NCI-H446 (cell line): ENCODE measurements around the gene GPR65.
A peak's percentile ranks its signal among the peaks of the same experiment; 100 is the strongest.
"Not testable (repeated sequence)": the region's sequence is repeated elsewhere in the genome, so short reads cannot be mapped to it uniquely, and the experiment has no call there.

Experiments used
- DNase-seq, 2 experiments: peaks; one replicate each; lab custom pipeline; 2025; lab: John Stamatoyannopoulos, UW

The GPR65 gene

DNA sequence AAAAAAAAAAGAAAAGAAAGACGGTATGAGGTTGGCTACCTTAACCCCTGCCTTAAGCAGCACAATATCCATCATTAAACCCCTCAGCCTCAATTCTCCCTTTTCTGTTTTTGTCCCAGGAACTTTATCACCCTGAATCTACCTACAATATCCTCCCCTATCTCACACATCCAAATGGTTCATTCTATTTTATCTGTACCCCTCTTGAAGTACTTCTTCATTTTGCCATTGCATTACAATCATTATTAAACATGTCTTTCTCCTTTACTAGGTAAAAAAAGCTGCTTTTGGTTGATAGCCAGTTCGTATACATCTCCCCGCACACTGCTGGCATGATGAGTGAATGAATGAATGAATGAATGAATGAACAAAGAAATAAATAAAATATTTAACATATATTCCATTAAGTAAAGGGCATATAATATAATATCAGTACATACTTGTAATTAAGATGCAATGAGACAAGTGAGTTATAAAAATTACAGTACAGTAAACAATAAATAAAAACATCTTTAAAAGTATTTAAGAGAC is 364 bp upstream of the GPR65 start:
- no peak for DNase-seq

DNA sequence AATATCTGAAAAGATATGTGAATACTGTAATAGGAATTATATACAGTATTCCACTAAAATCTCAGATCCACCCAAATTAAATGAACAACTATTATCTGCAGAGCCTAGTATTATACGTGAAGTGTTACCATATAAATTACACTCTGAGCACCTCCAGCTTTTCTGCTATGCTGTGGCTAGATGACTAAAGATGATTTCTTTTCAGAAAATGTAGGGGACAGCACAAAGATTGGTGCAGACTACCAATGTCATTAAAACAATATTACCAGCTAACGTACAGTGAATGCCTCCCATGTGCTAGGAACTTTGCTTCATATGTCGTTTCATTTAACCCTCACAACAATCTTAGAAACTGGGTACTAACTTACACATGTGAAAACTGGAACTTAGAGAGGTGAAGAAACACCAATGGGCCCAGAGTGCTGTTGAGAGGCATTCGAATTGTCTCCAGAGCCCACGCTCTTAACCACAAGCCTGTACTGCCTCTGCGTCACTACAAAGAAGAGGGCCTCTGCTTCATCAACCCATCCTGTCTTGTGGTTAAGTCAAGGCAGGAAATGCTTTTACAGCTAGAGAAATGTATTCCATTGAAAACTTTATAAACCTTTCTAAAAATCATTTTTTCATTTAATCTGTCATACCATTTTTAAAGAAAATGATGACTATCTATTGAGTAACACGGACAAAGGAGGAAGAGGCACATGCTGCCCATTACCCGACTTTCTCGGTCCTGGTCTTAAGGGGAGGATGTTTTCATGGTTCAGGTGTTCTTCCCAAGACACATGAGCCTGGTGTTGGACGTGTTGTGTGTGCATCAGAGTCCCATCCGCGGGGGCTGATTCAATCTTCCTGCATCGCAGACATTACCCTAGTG is 1.3 kb downstream of the GPR65 start:
- DNase-seq: no peak

DNA sequence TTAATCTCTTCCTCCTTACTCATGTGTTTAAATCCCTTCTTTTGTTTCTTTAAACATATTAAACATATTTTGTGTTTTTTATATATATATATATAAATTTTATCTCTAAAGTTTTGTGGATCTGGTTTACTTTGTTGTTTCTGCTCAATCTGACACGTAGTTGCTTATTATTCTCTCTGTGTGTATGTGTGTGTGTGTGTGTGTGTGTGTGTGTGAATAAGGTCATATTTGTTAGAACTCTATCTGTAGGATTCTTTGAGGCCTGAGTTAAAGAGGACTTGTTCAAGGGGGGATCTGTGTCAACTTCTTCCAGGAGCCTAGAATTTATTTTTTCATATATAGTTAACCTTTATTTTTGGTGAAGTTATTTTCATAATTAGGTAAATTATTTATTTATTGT is 2.7 kb downstream of the GPR65 start:
- DNase-seq: no peak

DNA sequence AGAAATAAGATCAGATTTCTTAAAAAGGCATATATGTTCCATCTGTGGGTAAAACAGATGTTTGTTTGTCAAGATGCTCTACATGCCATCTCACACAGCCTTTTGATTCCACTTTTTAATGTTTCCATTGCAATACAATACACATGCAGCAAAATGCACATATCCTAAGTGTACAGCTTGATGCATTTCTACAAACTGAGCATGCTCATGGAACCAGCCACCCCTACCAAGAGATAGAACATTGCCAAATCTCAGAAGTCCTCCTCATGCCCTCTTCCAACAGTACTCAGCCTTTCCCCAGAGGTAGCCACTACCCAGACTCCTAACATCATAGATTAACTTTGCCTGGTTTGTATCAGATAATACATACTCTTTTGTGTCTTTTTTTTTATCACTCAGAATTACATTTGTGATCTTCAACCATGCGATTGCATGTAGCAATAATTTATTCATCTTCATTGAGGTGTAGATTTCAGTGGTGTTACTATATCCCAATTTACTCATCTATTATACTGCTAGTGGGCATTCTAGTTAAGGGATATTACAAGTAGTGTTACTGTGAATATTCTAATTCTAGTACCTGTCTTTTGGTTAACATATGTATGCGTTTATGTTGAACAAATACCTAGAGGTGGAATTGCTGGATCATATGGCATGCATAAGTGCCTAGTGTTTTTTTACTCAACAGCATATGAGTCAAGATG is 3.3 kb downstream of the GPR65 start:
- no peak for DNase-seq

DNA sequence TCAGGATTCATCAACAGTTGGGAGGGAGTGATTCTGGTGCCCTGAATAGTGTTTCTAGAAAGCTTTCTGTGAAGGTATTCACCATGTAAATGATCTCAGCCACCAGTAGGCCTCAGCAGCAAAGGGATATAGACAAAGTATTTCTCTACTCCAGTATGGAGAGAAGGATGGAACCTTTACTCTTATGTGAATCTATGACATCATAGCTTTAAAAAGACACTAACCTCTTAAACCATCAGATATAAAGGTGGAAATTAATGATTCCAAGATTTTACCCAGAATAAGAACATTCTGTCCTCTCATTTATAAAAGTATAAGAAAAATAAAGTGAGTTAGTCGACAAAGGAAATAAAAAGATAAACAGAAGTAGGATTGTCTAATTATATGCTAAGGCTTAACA is 4.6 kb downstream of the GPR65 start:
- DNase-seq: no peak

DNA sequence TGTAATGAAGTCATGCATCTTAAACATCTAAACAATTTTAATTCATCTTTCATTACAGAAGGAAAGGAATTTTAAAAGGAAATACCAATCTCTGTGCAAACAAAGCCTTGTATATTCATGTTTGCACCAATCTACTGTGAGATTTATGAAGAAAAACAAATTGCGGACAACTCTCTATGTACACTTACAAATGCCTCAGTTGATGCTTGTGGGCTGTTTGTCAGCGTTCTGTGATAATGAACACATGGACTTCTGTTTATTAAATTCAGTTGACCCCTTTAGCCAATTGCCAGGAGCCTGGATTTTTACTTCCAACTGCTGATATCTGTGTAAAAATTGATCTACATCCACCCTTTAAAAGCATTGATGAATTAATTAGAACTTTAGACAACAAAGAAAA is 5.4 kb downstream of the GPR65 start:
- no peak for DNase-seq

DNA sequence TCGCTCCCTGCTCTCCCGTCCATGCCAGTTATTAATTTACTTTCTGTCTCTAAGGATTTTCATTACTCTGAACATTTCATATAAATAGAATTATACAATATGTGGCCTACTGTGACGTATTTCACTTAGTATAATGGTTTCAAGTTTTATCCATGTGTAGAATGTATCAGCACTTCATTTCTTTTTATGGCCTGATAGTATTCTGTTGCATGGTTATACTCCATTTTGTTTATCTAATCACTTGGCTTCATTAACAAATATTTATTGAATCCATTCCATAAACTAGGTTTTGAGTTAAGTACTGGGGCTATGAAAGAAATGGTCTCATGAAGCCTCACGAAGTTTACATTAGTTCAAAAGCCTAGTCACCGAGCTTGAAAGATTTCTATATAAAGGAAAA is 7.6 kb downstream of the GPR65 start:
- DNase-seq: no peak

DNA sequence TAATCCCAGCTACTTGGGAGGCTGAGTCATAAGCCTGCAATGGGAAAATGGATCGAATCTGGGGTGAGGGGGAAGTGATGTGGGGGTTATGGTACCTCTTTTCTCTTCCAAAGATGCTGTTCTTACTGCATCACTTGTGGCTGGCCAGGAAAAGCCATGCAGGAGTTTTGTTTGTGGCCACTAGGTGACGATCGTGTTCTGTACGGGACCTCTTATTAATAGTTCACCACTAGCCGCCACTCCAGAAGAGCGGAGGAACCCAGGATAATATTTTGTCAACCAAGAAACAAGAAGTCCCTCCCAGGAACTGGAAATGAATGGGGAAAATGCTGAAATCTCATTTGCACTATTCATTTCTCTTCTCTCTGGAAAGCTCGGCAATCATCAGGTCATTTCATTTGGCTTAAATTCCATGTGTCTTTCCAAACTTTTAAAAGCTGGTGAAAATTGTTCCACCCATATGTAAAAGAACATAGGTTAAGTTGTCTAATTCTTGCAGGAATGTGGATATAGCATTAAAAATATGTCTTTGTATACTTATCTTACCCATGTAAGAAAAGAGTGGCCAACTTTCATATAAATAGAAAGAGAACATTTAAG is 8.9 kb downstream of the GPR65 start:
- DNase-seq: peak; percentile 11 to 71

DNA sequence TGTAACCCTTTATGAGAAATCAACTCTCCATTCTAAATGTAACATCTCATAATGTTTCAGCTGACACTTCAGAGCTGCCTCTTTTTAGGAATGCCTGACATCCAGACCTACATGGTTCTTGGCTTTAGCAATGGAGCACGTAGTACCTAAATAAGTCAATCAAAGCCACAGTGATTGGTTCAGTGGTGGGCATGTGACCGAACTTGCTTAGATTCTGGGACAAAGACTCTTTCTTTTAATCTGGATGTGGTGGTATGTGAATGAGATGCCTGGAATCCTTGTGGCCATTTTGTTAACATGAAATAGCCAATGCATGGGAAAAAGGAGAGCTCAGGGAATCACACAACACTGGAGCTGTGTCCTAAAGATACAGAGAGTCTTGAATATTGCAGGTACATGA is 11.8 kb downstream of the GPR65 start:
- no peak for DNase-seq

DNA sequence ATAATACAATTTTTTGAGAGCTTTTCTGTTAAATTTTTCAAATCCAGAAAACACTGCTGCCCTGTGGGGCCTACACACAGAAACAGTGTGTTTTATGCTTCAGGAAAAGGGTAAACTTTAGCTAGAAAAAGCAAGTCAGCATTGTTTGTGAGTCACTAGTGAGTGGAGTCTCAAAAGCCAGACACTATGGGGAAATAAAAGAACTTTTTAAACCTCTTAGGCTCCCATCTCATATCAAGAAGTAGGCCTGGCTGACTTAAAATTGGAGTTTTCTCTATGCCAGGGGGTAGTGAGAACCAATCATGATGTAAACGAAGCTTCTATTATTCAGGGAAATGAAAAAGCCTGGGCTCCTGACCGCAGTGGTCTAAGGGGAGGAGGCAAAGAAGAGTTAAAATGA is 12.6 kb downstream of the GPR65 start:
- no peak for DNase-seq

DNA sequence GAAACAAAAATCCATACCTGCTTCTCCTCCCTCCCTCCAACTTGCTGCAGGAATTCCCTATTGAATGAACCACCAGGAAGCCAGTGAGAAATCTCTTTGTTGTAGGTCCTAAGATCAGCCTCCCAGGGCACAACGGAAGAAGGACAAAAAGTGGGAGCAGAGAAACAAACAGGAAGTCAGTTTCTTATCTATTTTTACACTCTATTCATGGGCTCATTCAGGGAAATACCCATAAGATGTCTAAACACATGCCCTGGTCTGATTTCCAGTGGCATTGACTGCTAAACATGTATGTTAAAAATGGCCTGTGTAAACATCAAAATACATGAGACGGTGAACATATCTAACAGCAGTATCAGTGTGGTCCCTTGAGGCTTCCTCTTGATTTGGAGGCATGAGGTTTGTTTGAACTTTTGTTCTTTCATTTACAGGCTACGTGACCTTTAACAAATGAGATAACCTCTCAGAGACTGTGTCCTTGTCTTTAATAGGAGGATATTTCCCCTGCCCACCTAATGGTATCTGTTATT is 18.8 kb downstream of the GPR65 start:
- DNase-seq: no peak

DNA sequence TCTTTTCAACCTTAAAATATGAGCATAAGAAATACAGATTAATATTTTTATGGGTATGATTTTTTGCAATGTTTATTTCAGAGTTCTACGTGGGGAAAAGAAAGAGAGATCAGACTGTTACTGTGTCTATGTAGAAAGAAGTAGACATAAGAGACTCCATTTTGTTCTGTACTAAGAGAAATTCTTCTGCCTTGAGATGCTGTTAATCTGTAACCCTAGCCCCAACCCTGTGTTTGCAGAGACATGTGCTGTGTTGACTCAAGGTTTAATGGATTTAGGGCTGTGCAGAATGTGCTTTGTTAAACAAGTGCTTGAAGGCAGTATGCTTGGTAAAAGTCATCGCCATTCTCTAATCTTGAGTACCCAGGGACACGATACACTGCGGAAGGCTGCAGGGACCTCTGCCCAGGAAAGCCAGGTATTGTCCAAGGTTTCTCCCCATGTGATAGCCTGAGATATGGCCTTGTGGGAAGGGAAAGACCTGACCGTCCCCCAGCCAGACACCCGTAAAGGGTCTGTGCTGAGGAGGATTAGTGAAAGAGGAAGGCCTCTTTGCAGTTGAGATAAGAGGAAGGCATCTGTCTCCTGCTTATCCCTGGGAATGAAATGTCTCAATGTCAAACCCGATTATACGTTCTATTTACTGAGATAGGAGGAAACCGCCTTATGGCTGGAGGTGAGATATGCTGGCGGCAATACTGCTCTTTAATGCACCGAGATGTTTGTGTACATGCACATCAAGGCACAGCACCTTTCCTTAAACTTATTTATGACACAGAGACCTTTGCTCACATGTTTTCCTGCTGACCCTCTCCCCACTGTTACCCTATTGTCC is 19.5 kb downstream of the GPR65 start:
- not testable (repeated sequence) for DNase-seq

DNA sequence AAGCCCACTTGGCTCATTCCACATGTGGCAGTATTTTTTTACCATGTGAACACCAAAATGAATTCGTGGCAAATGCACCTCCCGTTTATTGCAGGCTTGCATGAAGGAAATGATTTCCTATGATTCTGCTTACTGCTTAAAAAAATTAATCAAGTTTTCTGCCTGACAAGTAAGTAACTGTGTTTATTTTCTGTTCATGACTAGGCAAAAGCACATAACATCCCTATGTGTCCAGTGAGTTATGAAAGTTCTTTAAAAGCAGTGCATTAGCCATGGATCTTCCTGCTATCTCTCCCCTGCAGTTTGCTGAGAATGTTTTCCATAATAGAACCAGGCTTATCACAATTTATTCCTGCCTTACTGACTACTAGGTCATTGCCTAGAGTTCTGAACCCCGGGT is 20.4 kb downstream of the GPR65 start:
- DNase-seq: no peak

DNA sequence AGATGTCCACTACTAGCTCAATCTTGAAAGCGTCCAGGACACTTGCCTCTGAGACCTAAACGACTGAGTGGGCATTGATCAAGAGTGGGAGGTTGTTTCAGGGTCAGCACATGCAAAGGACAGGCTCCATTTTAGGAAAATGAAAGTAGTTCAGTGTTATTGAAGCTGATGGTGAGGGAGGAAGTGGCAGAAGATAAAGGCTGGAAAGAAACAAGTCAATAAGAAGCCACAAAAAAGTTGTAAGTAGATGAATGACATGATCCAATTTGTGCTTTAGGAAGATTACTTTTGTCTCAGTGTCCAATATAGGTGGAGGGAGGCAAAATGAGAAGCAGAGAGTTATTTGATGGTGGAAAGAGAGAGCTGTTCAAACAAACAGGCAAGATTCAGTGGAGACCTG is 22.0 kb downstream of the GPR65 start:
- DNase-seq: no peak

DNA sequence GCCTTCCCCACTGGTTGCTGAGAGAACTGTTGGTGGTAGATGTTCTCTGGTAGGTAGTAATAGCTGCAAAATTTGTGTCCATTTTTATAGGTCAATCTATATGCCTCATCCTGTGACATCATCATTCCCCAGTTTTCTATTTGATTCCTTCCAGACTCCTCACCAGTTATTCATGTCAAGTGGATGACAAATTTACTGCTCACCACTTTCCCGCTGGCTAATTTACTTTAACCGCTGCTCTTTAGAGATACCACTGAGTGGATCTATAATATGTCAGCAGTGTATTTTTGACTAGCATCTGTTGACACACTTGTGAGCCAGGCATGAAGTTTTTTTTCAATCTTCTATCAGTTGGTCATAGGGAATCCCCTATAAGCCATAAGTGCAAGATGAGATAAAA is 24.6 kb downstream of the GPR65 start:
- DNase-seq: no peak

DNA sequence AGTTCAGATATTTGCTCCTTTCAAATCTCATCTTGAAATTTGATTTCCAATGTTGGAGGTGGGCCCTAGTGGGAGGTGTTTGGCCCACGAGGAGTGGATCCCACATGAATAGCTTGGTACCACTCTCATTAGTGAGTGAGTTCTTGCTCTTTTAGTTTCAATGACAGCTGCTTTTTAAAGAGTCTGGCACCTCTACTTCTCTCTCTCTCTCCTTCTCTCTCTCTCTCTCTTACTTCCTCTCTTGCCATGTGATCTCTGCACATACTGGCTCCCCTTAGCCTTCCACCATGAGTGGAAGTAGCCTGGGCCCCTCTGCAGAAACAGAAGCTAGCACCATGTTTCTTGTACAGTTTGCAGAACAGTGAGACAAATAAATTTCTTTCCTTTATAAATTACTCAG is 25.1 kb downstream of the GPR65 start:
- DNase-seq: no peak

DNA sequence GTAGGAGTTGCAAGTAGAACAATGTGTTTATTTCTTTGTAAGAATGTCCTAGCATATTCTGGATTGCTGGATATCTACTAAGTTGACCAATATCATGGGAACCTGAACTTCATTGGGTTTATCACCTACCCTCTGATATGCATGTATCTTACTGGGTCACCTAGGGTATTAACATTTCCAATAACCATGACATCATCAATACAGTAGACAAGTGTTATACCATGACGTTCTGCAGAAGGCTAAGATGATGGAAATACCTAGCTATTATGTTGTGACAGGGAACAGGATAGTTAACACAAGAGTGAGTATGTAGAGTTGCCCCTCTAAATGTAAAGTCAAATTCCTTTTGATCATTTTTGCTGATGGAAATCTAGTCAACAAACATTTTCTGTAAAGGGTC is 26.0 kb downstream of the GPR65 start:
- no peak for DNase-seq

DNA sequence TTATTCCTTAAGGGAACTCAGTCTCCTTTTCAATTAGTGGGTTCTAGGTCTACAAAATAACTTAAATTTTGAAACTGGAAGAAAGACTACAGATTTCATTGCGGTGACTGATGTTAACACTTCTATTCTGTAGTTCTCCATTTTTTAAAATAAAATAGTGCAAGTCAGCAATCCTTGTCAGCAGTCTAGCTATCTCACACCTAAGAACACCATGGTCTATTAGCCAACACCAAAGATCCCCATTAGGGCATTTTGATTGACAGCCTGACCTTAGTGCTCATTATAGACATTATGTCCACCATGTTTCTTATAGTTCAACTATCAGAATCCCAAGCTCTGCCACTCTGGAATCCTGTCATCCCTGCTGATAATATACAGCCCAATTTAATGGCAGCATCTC is 27.4 kb downstream of the GPR65 start:
- DNase-seq: no peak

DNA sequence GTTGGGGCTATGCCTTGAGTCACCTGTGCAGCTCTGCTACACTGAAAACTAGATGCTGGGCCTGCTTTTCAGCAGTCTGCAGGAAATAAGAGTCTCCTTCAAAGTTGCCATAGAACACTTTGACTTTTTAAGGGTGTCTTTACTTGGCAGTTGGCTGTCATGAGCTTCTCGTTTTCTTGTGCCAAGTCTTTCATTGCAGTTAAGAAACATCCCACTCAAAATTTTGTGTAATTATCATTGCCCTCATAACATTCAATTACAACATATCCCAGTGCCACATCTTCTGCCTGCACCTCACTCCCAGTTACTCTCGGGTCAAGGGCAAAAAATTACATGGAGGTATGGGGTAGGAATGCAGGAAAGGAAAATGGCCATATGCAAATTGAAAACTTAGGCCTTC is 29.1 kb downstream of the GPR65 start:
- DNase-seq: no peak

DNA sequence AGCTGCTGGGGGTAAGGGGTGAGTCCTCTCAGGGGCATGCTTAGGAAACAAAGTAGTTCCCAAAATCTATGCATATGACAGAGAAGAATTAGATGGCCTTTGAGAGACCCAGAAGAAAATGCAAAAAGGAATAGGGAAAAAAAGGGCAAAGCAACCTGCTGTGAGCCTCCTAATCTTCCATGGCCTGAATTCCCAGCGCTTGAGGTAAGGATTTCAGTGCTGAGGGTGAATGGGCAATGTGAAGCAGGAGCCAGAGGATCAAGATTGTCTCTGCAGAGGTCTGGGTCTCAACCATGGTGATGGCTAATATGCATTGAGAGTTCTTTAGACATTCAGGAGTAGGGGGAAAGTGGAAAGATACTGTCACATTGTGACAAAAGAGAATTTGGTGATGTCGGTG is 31.5 kb downstream of the GPR65 start:
- DNase-seq: no peak

DNA sequence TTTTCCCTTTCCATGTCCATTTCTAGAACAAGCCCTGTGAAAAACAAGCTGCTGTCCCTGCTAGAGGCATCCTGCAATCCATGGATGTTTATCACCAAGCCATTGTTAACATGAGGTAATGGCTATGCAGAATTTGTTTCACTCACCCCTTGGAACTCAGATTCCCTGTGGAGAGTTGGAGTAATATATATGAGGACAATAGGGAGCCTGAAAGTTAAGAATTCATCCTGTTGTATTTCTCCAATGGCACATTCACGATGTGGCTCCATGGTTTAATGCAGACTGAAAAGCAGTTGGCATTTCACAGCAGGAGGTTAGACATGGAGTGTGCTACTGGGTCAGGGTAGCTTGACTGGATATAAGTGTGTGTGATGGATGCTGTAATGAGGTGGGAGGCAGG is 32.4 kb downstream of the GPR65 start:
- no peak for DNase-seq

DNA sequence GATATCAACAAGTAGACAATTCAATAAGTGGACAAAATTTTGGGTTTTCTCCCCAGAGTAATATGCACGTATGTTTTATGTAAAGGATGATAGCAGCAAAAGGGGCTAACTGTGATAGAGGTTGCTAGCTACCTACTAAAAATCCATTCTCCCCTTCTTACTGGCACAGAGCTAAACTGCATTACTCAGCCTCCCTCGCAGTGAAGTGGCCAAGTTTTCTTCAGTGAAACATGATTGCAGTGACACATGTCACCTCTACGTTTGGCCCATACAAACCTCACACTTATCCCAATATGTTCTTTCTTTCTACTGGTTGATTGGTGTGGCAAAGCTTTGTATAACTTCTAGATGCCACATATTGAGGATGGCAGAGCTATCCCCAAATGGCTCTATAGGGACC is 34.3 kb downstream of the GPR65 start:
- no peak for DNase-seq
